ENCODE data around the gene PLN.

PLN gene

DNA sequence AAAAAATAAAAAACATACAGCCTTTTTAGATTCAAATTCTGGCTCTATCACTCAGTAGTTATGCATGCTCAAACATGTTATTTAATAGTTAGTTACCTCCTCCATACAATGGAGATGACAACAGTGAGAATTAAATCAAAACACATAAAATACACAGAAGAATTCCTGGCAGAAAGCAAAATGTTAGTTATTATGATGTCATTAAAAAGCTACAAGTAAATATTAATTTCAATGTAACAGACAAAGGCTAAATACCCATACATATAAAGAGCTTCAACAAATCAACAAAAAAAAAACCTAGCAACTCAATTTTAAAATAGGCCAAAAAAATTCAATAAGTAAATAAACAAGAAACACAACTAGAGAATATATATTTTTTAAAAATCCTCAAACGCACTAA, 21.4 kb downstream of the PLN start:
- no peak overlapping the region for H3K4me3 ChIP-seq (ENCODE audit: low read depth, low read length)
- no peak for DNase-seq (ENCODE audit: low read depth)
- TF ChIP-seq, protein P1, sequence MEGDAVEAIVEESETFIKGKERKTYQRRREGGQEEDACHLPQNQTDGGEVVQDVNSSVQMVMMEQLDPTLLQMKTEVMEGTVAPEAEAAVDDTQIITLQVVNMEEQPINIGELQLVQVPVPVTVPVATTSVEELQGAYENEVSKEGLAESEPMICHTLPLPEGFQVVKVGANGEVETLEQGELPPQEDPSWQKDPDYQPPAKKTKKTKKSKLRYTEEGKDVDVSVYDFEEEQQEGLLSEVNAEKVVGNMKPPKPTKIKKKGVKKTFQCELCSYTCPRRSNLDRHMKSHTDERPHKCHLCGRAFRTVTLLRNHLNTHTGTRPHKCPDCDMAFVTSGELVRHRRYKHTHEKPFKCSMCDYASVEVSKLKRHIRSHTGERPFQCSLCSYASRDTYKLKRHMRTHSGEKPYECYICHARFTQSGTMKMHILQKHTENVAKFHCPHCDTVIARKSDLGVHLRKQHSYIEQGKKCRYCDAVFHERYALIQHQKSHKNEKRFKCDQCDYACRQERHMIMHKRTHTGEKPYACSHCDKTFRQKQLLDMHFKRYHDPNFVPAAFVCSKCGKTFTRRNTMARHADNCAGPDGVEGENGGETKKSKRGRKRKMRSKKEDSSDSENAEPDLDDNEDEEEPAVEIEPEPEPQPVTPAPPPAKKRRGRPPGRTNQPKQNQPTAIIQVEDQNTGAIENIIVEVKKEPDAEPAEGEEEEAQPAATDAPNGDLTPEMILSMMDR (IDR thresholded peaks at IDR 0.05; ENCODE audit: low read depth, low read length, missing control alignments), result no peak
- in situ Hi-C loops (cut with HindIII; ENCODE audit: low sequenced_read_pairs), result no loop called here

- TF ChIP-seq, protein P1 (IDR thresholded peaks at IDR 0.05; ENCODE audit: low read depth, low read length, missing control alignments), result no peak
- no peak for DNase-seq (ENCODE audit: low read depth)
- H3K4me3 ChIP-seq (ENCODE audit: low read depth, low read length), result no peak overlapping the region
- in situ Hi-C loops (cut with HindIII; ENCODE audit: low sequenced_read_pairs), result no loop called here
Measured at GRCh38 chr6:118571121-118571520, 23.0 kb downstream of the PLN start.

DNA sequence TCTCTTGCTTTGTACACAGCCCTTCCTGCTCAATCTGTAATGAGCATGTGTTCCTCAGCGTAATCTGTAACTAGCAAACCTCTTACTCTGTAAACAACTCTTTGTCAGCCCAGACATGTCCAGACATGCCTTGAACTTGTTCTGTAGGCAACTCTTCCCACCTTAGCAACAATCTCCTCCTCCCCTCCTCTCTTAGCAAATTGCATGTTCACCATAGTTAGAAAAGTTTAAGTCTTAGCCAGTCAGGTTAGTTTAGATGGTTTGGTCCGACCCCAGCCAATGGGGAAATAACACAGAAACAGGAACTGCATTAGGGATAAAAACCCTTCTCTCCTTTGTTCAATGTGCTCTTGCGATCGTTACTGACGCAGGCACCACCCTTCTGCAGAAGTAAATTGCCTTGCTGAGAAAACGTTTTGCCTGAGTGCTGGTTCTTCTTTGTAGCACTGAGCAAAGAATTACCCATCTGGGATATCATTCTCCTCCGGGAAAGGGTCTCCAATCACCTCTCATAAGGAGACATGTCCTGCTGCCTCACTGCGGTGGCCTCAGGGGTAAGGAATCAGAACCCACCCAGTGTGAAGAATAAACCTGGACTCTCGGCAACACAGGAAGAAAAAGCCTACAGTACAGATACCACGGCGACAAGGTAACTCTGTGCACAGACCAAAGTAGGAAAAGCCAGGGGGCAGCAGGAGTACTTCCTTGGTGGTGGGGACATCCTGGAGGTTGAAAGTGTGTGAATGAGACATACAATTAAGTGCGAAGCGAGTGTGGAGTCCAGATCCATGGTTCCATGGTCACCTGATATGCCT, 26.2 kb downstream of the PLN start:
- no peak for DNase-seq (ENCODE audit: low read depth)
- H3K4me3 ChIP-seq (ENCODE audit: low read depth, low read length), result no peak overlapping the region
- TF ChIP-seq, protein P1 (IDR thresholded peaks at IDR 0.05; ENCODE audit: low read depth, low read length, missing control alignments), result no peak
- in situ Hi-C loops (cut with HindIII; ENCODE audit: low sequenced_read_pairs), result no loop called here

- DNase-seq (ENCODE audit: low read depth), result no peak
- H3K4me3 ChIP-seq (ENCODE audit: low read depth, low read length), result no peak overlapping the region
- in situ Hi-C loops (cut with HindIII; ENCODE audit: low sequenced_read_pairs), result no loop called here
- TF ChIP-seq, protein P1 (IDR thresholded peaks at IDR 0.05; ENCODE audit: low read depth, low read length, missing control alignments), result no peak
Measured at GRCh38 chr6:118577972-118578371, 29.9 kb downstream of the PLN start.

- H3K4me3 ChIP-seq (ENCODE audit: low read depth, low read length), result no peak overlapping the region
- TF ChIP-seq, protein P1 (IDR thresholded peaks at IDR 0.05; ENCODE audit: low read depth, low read length, missing control alignments), result no peak
- in situ Hi-C loops (cut with HindIII; ENCODE audit: low sequenced_read_pairs), result no loop called here
- DNase-seq (ENCODE audit: low read depth), result no peak
Measured at GRCh38 chr6:118578617-118579016, 30.5 kb downstream of the PLN start.

DNA sequence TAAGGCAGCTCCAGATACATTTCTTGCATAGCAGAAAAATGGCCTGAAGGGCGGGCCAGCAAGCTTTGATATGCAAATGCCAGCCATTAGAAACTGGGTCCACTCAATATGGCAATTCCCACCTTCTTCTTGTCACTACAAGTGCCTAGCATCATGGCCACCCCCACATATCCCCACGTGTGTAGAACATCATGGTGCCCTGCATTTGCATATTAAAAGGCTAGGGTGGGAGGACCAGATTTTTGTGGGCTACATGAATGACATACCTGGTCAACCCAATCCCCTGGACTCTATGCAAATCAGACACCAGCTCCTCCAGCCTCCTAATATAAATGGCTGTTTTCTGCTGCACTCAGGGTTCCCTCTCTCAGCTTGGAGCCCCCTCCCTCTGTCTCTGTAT, 31.7 kb downstream of the PLN start:
- in situ Hi-C loops (cut with HindIII; ENCODE audit: low sequenced_read_pairs), result no loop called here

More for the DNA sequence above, 31.7 kb downstream of the PLN start:
- no peak overlapping the region for H3K4me3 ChIP-seq (ENCODE audit: low read depth, low read length)
- TF ChIP-seq, protein P1 (IDR thresholded peaks at IDR 0.05; ENCODE audit: low read depth, low read length, missing control alignments), result no peak
- DNase-seq (ENCODE audit: low read depth), result no peak
